Loucy (cell line): ENCODE data around the gene MAD1L1.

ENCODE experiments used
- EZH2phosphoT487 ChIP-seq: fragments of 200-600 bp; IDR thresholded peaks from 2 replicates; pipeline ENCODE4 v1.6.1; 2018; ENCODE audit warnings: antibody characterized with exemption, mild to moderate bottlenecking, moderate library complexity, borderline replicate concordance
- TF ChIP-seq, protein P1 (sequence below): fragments of 200-600 bp; sonication (generic); conservative IDR thresholded peaks from 2 replicates; pipeline ENCODE4 v1.5.1; 2014; ENCODE audit warnings: mild to moderate bottlenecking, antibody characterized with exemption, low read length

DNA sequence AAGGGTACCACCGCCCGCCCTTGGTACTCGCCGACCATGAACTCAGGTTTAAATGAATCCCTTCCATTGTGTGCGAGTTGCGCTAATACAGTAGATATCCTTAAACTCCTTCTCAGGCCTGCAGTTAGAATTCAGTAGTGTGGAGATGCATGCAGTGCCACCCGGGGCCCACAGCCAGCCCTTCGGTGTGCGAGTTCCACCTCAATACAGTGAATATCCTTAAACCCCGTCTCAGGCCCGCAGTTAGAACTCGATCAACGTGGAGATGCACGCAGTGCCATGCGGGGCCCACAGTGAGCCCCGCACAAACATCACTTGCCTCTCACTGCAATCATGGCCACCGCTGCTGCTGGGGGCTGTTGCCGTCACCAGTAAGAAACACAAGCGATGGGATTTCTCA is 261.9 kb downstream of the MAD1L1 start:
- TF ChIP-seq, protein P1, sequence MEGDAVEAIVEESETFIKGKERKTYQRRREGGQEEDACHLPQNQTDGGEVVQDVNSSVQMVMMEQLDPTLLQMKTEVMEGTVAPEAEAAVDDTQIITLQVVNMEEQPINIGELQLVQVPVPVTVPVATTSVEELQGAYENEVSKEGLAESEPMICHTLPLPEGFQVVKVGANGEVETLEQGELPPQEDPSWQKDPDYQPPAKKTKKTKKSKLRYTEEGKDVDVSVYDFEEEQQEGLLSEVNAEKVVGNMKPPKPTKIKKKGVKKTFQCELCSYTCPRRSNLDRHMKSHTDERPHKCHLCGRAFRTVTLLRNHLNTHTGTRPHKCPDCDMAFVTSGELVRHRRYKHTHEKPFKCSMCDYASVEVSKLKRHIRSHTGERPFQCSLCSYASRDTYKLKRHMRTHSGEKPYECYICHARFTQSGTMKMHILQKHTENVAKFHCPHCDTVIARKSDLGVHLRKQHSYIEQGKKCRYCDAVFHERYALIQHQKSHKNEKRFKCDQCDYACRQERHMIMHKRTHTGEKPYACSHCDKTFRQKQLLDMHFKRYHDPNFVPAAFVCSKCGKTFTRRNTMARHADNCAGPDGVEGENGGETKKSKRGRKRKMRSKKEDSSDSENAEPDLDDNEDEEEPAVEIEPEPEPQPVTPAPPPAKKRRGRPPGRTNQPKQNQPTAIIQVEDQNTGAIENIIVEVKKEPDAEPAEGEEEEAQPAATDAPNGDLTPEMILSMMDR: no peak
- no peak for TF ChIP-seq EZH2phosphoT487
